OCI-LY1 (cell line): ENCODE data around the gene GPR160.

Experiments used
- CTCF ChIP-seq: fragments of 200-600 bp; sonication (generic), shearing (Covaris generic); IDR thresholded peaks from 2 replicates; pipeline ENCODE4 v1.5.1; 2017; ENCODE audit warnings: mild to moderate bottlenecking, antibody characterized with exemption, low read length, moderate library complexity, mixed read lengths
- EZH2 ChIP-seq: fragments of 200-600 bp; sonication (generic), shearing (Covaris generic); IDR thresholded peaks from 2 replicates; pipeline ENCODE4 v1.8.0; 2017; ENCODE audit warnings: borderline replicate concordance, mixed run types, mild to moderate bottlenecking, antibody characterized with exemption, low read length, moderate library complexity, mixed read lengths

GRCh38 chr3:170059447-170059846 is 21.7 kb downstream of the GPR160 start:
- TF ChIP-seq CTCF, result no peak
- no peak for TF ChIP-seq EZH2
